HepG2 (cell line): ENCODE data around the gene TMEM31. TPM values are rescaled to one million over a fixed set of nuclear protein-coding genes. Genes with fewer than 3 reads are reported as not detected.

Source experiments
- ATF4 ChIP-seq, 2 experiments: fragments of 450-650 bp in 1 of 2; sonication (generic) in 1 of 2; formaldehyde crosslinking; IDR thresholded peaks; 2 replicates each; pipeline versions ENCODE4 v1.5.0 to v1.8.0; 2020 to 2022; ENCODE audit warnings: mild to moderate bottlenecking in 1 of 2, missing genetic modification reagents in 1 of 2
- CEBPZ ChIP-seq: IDR thresholded peaks from 2 replicates; pipeline ENCODE4 v1.6.1; 2012; ENCODE audit warnings: low read length, improper control_type of control experiment
- FOSL2 ChIP-seq: sonication (generic); formaldehyde crosslinking; IDR thresholded peaks from 2 replicates; pipeline ENCODE4 v1.4.0; 2020; ENCODE audit warnings: missing genetic modification reagents
- KLF15 ChIP-seq: sonication (generic); formaldehyde crosslinking; IDR thresholded peaks from 2 replicates; pipeline ENCODE4 v1.8.1; 2023; ENCODE audit warnings: borderline replicate concordance, mild to moderate bottlenecking, inconsistent platforms, missing genetic modification reagents, mixed read lengths
- KLF9 ChIP-seq: IDR thresholded peaks from 2 replicates; pipeline ENCODE4 v1.6.1; 2016; ENCODE audit warnings: low read depth
- MAFK ChIP-seq, 2 experiments: IDR thresholded peaks in 1 of 2; conservative IDR thresholded peaks in 1 of 2; 2 replicates each; pipeline ENCODE4 v1.6.1; 2011; ENCODE audit warnings: improper control_type of control experiment in 2 of 2, low read length in 2 of 2
- PRDM4 ChIP-seq: sonication (generic); formaldehyde crosslinking; IDR thresholded peaks from 2 replicates; pipeline ENCODE4 v1.9.0; 2021; ENCODE audit warnings: missing genetic modification reagents, borderline replicate concordance
- SYNCRIP ChIP-seq: fragments of 200-400 bp; formaldehyde crosslinking; IDR thresholded peaks from 2 replicates; pipeline ENCODE4 v1.6.1; 2018; ENCODE audit warnings: mild to moderate bottlenecking, low read depth, low read length; ENCODE audit not compliant: insufficient read depth
- polyA plus RNA-seq, 8 experiments: library from polyadenylated mRNA; depleted of rRNA in 3 of 8; stranded (reverse) in 7 of 8; unstranded in 1 of 8; fragments of >200 nt; fragmentation: Illumina TruSeq in 4 of 8; extraction: Trizol in 4 of 8; gene quantifications; 2 replicates each; pipeline versions ENCODE4 v1.2.1 to v1.2.3, GENCODE V29; 2011 to 2016; ENCODE audit warnings: low read depth in 4 of 8, missing spikeins in 1 of 8, mixed read lengths in 1 of 8; ENCODE audit not compliant: insufficient read depth in 1 of 8
- total RNA-seq, 5 experiments: library from RNA; depleted of rRNA; stranded (reverse); fragments of >200 nt; fragmentation: Illumina TruSeq; extraction: Trizol; gene quantifications; 2 replicates each; pipeline ENCODE4 v1.2.3, GENCODE V29; 2016; ENCODE audit warnings: low read depth in 1 of 5

TMEM31 gene
- total and polyA plus RNA-seq, 2 of the 13 experiments (the other 11 are each of a cell fraction or from before 2014, with no cell fraction given) = 0.16 TPM; not detected in 1

- TF ChIP-seq KLF9 (CRISPR knock-in tag) (no peak), CEBPZ (no peak), KLF15 (CRISPR knock-in tag) (no peak), FOSL2 (no peak), SYNCRIP (no peak), PRDM4 (no peak), ATF4 (CRISPR knock-in tag; IDR thresholded peaks at IDR 0.05) (no peak), MAFK (conservative IDR thresholded peaks at IDR 0.05 in 1 of 2, IDR thresholded peaks at IDR 0.05 in 1 of 2; ENCODE audit: low read length in 2 of 2) (no peak)
- TF ChIP-seq, all 625 proteins: peak for 41
Observed at GRCh38 chrX:103686199-103687072, 24.3 kb upstream of the TMEM31 start, which contains the start of gene MORF4L2 (continued).
